Effector memory CD8-positive, alpha-beta T cell (primary cell): Measurements from ENCODE around the gene APOA5.
"Not testable (repeated sequence)": the region's sequence is repeated elsewhere in the genome, so short reads cannot be mapped to it uniquely, and the experiment has no call there.

Source experiments
- ATAC-seq: fragments of 150-1000 bp; cut with Tn5 transposase; replicated peaks from 2 replicates; pipeline ENCODE4 v1.10.0; 2021; ENCODE audit warnings: mild to moderate bottlenecking, moderate library complexity
- DNase-seq, 3 experiments: peaks; one replicate each; pipeline ENCODE4 v3.0.0; 2021
- H3K27ac Mint-ChIP-seq, 2 donors: one replicate each; pipeline ENCODE4 v1.8.0; 2022; ENCODE audit warnings: mild to moderate bottlenecking in 2 of 2, mixed read lengths in 2 of 2, moderate library complexity in 2 of 2
- H3K27me3 Mint-ChIP-seq, 2 donors: one replicate each; pipeline ENCODE4 v1.8.0; 2022; ENCODE audit warnings: mixed read lengths in 2 of 2
- H3K36me3 Mint-ChIP-seq: one replicate; pipeline ENCODE4 v1.8.0; 2022; ENCODE audit warnings: mild to moderate bottlenecking, moderate library complexity, mixed read lengths; ENCODE audit not compliant: insufficient read depth
- H3K4me1 Mint-ChIP-seq, 2 donors: one replicate each; pipeline ENCODE4 v1.8.0; 2022; ENCODE audit warnings: low read depth in 2 of 2, mixed read lengths in 2 of 2
- H3K4me3 Mint-ChIP-seq, 2 donors: one replicate each; pipeline ENCODE4 v1.8.0; 2022; ENCODE audit warnings: mild to moderate bottlenecking in 2 of 2, mixed read lengths in 2 of 2, moderate library complexity in 2 of 2
- H3K9me3 Mint-ChIP-seq, 2 donors: one replicate each; pipeline ENCODE4 v1.8.0; 2022; ENCODE audit warnings: mixed read lengths in 2 of 2

APOA5 gene

DNA sequence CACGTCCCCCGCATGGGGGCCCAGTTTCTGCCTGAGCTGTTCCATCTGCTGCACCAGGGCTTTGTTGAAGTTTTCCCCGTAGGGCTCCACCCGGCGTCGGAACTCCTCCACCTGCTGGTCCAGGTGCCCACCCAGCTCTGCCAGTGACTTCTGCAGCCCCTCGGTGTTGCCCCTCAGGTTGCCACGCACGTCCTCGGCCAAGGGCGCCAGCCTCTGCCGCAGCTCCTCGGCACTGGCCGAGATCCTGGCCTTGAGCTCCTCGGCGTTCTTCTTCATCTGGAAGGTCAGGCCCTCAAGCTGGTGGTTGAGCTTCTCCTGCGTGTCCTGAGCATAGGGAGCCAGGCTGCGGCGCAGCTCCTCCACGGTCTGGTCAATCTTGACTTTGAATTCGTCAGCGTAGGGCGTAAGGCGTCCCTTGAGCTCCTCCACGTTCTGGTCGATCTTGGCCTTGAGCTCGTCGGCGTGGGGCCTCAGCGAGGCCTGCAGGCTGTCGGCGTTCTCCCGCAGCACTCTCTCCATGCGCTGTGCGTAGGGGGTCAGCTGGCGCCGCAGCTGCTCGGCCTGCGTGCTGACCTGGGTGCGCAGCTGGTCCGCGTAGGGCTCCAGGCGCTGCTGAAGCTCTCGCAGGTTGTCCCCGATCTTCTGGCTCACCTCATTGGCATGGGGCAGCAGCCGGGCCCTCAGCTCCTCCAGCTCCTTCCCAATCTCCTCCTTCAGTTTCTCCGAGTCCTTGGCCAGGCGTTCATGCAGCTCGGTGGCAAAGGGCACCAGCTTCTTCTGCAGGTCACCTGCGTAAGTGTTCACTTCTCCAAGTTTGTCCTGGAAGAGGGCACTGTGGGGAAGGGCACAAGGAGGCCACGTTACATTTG is 29.6 kb upstream of the APOA5 start:
- H3K4me1 Mint-ChIP-seq, result no peaks in the 10 kb centered on the region
- H3K27me3 Mint-ChIP-seq, result no peaks in the 10 kb centered on the region

DNA sequence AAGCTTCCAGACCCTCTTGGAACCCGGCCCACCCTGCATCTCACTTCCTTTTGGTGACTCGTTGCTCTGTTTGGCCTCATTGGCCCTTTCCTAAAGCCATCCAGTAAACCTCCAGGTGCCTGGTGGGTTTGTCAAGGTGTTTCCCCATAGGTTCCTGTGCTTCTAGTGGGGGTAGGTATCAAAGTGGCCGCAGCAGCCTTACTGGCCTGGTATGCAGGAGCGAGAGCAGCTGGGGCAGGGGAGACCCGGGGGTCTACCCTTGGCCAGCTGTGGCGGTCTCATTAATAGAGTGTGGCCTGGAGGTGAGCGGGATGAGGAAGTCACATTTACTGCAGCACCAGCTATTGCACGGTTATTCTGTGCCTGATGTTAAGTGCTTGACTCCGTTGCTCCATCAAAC is 27.4 kb upstream of the APOA5 start:
- H3K9me3 Mint-ChIP-seq, result no peaks in the 10 kb centered on the region
- DNase-seq (no peak), ATAC-seq (no peak)
- H3K27me3 Mint-ChIP-seq, result no peaks in the 10 kb centered on the region
- no peak overlapping the region for H3K27ac Mint-ChIP-seq
- no peak overlapping the region for H3K4me3 Mint-ChIP-seq
- H3K4me1 Mint-ChIP-seq, result no peaks in the 10 kb centered on the region
- no peaks in the 10 kb centered on the region for H3K36me3 Mint-ChIP-seq

More for the DNA sequence above, 29.6 kb upstream of the APOA5 start:
- no peaks in the 10 kb centered on the region for H3K9me3 Mint-ChIP-seq
- H3K36me3 Mint-ChIP-seq, result no peaks in the 10 kb centered on the region
- H3K4me3 Mint-ChIP-seq, result no peak overlapping the region
- ATAC-seq, result no peak
- no peak for DNase-seq
- peak overlapping the region in 1 of 2 donors; percentile 60 for H3K27ac Mint-ChIP-seq

DNA sequence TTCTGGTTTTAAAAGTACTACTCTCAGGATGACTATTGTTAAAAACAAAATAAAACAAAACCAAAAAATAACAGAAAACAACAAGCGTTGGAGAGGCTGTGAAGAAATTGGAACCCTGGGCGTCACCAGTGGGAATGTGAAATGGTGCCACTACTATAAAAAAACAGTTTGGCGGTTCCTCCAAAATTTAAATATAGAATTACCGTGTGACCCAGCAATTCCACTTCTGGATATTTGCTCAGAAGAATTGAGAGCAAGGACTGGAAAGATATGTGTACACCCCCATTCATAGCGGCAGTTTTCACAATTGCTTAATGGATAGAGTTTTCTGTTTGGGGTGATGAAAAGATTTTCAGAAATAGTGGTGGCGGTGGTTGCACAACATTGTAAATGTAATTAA is 22.8 kb upstream of the APOA5 start:
- Mint-ChIP-seq H3K27me3 (no peaks in the 10 kb centered on the region), H3K9me3 (no peaks in the 10 kb centered on the region), H3K4me1 (no peaks in the 10 kb centered on the region), H3K36me3 (no peaks in the 10 kb centered on the region), H3K4me3 (no peak overlapping the region), H3K27ac (no peak overlapping the region)
- no peak for ATAC-seq
- DNase-seq, result no peak

DNA sequence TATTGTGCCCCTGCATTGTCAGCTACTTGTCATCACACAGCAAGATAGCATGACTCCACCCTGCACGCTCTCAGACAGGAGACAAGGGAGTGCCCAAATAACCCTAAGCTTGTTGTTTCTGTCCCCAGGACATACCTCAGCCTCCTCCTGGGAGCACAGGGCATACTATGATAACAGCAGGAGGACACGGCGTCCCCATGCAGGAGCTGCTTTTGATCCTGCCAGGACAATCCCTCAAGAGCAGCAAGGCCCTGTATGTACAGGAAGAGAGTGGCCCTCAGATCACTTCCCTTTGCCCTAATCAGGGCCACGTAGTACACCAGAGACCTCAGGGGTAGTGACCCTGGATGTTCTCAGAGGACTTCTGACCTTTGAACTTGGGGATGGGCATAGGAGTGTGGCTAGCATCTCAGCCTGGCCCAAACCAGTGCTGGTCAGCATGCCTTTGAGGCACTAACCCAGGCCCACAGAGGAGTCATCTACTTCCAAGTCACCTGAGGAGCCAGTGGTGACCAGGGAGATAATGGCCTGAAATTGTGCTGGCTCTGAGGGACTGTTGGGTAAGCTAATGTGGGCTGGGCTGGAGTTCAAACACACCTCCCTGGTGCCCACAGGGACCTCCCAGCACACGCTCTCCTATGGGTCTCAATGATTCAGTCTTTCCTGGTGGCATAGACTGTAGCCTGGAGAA is 22.2 kb upstream of the APOA5 start:
- Mint-ChIP-seq H3K36me3 (no peaks in the 10 kb centered on the region), H3K27me3 (peaks cover 0 to 3% of the 10 kb centered on the region in 2 donors), H3K9me3 (no peaks in the 10 kb centered on the region), H3K4me3 (no peak overlapping the region), H3K4me1 (no peaks in the 10 kb centered on the region), H3K27ac (no peak overlapping the region)
- DNase-seq (no peak), ATAC-seq (no peak)

DNA sequence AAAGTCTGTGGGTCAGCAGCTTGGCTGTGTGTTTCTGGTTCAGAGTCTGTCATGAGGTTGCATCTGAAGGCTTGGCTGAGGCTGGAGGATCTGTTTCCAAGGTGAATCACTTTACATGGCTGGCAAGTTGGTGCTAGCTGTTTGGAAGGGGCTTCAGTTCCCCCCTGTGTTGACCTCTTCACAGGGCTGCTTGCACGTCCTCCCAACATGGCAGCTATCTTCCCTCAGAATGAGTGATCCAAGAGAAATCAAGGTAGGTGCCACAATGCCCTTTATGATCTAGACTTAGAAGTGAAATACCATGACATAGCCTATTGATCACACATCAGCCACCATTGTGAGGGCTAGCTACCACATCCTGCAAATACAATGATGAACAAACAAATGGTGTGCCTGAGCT is 21.5 kb upstream of the APOA5 start:
- no peak for ATAC-seq
- DNase-seq, result no peak
- no peaks in the 10 kb centered on the region for H3K4me1 Mint-ChIP-seq
- no peaks in the 10 kb centered on the region for H3K9me3 Mint-ChIP-seq
- no peak overlapping the region for H3K27ac Mint-ChIP-seq
- no peak overlapping the region for H3K4me3 Mint-ChIP-seq
- peaks cover 0 to 10% of the 10 kb centered on the region in 2 donors for H3K27me3 Mint-ChIP-seq
- H3K36me3 Mint-ChIP-seq, result no peaks in the 10 kb centered on the region

DNA sequence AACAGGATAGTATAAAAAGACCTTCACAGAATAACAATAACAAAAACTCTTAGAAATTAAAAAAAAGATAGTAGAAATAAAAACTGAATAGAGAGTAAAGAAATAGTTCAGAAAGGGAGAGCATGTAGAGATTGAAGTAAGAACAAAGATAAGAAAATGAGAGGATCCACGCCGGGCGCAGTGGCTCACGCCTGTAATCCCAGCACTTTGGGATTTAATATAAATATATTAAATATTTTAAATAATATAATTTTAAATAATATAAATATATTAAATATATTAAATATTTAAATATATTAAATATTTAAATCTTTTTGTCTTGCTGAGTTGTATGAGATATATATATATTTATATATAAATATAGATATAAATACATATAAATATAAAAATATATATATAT is 20.4 kb upstream of the APOA5 start:
- no peaks in the 10 kb centered on the region for H3K4me1 Mint-ChIP-seq
- no peak overlapping the region for H3K4me3 Mint-ChIP-seq
- no peak overlapping the region for H3K27ac Mint-ChIP-seq
- ATAC-seq (no peak), DNase-seq (no peak)
- H3K36me3 Mint-ChIP-seq, result no peaks in the 10 kb centered on the region
- no peaks in the 10 kb centered on the region for H3K9me3 Mint-ChIP-seq
- peaks cover 0 to 15% of the 10 kb centered on the region in 2 donors for H3K27me3 Mint-ChIP-seq

DNA sequence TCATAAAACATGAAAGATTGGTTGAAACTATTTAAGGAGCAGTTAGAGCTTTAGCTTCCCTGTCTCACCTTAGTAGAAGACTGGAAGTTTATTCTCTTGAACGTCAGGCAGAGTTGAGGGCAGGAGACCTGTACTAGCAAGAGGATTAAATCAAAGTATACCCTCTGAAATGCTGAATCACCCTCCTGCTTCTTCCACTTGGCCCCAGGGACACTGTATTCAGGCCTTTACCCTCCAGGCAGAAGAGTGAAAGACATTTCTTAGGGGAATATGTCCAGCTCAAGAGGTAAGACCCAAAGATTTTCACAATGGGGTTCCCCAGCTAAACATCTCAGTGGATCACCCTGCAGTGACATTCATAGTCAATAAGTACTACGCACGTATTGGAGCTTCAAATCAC is 19.5 kb upstream of the APOA5 start:
- ATAC-seq (no peak), DNase-seq (no peak)
- Mint-ChIP-seq H3K27ac (no peak overlapping the region), H3K4me3 (no peak overlapping the region), H3K27me3 (peaks cover 0 to 15% of the 10 kb centered on the region in 2 donors), H3K36me3 (no peaks in the 10 kb centered on the region), H3K4me1 (no peaks in the 10 kb centered on the region), H3K9me3 (no peaks in the 10 kb centered on the region)

DNA sequence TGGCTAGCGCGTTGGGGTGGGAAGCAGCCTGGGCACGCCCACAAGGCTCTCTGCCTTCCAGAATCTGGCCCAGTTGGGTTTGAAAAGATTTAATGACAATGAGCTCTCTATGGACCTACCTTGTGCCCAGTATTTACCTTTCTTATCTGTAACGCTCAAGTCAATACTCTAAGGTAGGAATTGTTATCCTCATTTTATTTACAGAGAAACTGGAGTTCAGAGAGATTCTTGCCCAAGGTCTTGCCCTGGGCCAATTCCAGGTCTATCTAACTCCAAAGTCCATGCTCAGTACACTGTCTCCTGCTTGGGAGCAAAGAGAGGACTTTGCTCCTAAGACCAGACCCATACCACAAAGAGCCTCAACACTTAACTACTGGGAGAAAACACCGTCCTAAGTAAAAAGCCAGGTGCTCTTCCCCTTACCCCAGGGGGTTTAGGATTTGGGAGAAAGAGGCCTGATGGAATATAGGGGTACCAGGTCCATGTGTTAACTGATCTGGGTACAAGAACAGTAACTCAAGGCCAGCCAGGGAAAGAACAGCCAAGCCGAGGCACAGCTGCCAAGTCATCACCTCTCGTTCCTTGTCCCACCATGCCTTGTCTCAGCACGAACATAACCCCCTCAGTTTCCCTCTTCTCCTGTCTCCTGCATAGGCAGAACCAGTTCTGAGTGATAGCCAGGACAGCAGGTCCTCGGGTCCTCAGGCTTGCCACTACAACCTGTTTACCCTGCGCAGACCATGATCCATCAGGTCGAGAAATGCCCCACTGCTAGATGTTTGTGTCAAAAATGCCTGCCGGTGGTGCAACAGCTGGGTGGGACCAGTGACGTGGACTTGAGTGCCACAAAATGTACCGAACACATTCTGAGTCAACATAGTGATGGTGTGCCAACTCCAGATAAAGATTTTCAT is 16.8 kb upstream of the APOA5 start:
- H3K27ac Mint-ChIP-seq, result no peak overlapping the region
- no peak overlapping the region for H3K4me3 Mint-ChIP-seq
- H3K36me3 Mint-ChIP-seq, result no peaks in the 10 kb centered on the region
- H3K9me3 Mint-ChIP-seq, result no peaks in the 10 kb centered on the region
- peaks cover 0 to 15% of the 10 kb centered on the region in 2 donors for H3K27me3 Mint-ChIP-seq
- ATAC-seq (no peak), DNase-seq (no peak)
- H3K4me1 Mint-ChIP-seq, result no peaks in the 10 kb centered on the region

DNA sequence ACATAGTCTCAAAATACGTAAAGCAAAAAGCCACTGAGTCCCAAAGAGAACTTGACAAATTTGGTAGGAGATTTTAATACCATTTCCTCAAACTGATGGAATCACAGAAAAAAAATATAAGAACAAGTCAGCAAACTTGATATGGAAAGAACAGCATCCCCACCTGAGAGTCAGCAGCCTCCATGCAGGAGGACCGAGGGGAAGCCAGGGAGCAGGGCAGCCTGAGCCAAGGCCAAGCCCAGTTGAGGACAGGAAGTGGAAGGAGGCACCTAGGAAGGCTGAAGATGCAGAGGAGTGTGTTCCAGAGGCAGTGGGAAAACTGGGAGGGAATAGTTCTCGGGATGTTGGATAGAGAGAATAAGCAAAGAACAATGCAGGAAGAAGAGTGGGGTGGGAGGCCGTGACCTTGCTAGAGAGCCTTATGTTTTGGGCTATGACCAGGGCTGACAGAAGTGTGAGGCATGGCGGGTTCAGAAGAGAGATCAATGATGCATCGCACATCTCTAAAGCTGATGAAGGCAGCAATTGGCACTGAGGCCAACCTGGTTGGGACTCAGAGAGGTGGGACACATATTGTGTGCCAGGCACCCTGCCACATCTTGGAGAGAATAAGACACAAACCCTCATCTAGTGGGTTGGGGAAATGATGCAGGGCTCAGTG is 16.1 kb upstream of the APOA5 start:
- no peak overlapping the region for H3K27ac Mint-ChIP-seq
- H3K9me3 Mint-ChIP-seq, result no peaks in the 10 kb centered on the region
- H3K4me1 Mint-ChIP-seq, result no peaks in the 10 kb centered on the region
- DNase-seq (no peak), ATAC-seq (no peak)
- no peaks in the 10 kb centered on the region for H3K36me3 Mint-ChIP-seq
- H3K4me3 Mint-ChIP-seq, result no peak overlapping the region
- H3K27me3 Mint-ChIP-seq, result peaks cover 0 to 15% of the 10 kb centered on the region in 2 donors

DNA sequence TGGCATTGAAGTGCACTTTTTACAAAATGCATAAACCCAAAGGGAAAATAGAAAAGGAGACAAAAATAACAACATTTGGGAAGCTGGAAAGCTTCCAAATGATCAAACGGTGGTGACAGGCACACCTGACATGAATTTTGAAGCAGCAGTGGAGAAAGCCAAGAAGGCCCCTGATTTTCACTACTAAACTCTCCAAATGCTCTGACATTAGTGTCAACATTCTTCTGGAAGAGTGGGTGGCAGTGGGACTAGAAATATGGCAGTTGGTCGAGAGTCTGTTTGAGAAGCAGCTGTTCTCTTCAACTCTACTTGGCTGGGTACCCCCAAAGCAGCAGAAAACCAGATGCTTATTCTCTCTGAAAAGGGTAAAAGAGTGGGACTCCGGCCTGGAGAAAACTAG is 12.3 kb upstream of the APOA5 start:
- H3K27ac Mint-ChIP-seq, result no peak overlapping the region
- H3K4me1 Mint-ChIP-seq, result no peaks in the 10 kb centered on the region
- peaks cover 11 to 23% of the 10 kb centered on the region in 2 donors for H3K27me3 Mint-ChIP-seq
- DNase-seq, result no peak
- ATAC-seq, result no peak
- no peaks in the 10 kb centered on the region for H3K9me3 Mint-ChIP-seq
- no peak overlapping the region for H3K4me3 Mint-ChIP-seq
- H3K36me3 Mint-ChIP-seq, result no peaks in the 10 kb centered on the region

DNA sequence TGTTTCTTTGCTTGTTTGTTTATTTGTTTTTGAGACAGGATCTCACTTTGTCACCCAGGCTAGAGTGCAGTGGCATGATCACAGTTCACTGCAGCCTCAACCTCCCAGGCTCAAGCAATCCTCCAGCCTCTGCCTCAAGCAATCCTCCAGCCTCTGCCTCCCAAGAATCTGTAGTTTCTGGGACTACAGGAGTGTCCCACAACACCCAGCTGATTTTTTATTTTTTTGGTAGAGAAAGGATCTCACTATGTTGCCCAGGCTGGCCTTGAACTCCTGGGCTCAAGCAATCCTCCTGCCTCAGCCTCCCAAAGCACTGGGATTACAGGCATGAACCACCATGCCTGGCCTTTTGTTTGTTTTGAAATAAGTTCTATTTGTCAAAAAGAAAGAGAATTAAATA is 10.0 kb upstream of the APOA5 start:
- H3K27ac Mint-ChIP-seq, H3K36me3 Mint-ChIP-seq, ATAC-seq, DNase-seq, H3K4me1 Mint-ChIP-seq, H3K4me3 Mint-ChIP-seq, H3K9me3 Mint-ChIP-seq: not testable (repeated sequence)
- peaks cover 10 to 11% of the 10 kb centered on the region in 2 donors for H3K27me3 Mint-ChIP-seq

DNA sequence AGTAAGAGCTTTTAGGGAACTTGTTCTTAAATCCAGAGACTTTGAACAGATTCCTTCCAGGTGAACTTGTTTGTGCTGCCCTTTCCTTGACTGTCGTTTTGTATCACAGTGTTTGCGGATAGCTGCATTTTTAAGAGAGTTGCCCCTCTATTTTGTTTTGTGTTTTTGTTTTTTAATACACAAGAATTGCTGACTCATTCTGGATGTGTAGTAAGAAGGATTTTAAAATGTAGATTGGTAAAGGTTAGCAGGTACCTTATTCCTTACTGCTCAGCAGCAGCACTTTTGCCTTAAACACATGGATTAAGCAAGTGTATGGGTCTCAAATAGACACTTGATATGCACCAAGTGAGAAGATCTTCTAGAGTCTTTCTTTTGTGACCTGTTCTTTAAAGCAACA is 8.9 kb upstream of the APOA5 start:
- H3K4me3 Mint-ChIP-seq, result no peak overlapping the region
- H3K27ac Mint-ChIP-seq, result no peak overlapping the region
- H3K36me3 Mint-ChIP-seq, result no peaks in the 10 kb centered on the region
- ATAC-seq, result no peak
- H3K27me3 Mint-ChIP-seq, result peaks cover 10 to 11% of the 10 kb centered on the region in 2 donors
- H3K9me3 Mint-ChIP-seq, result no peaks in the 10 kb centered on the region
- DNase-seq, result no peak
- H3K4me1 Mint-ChIP-seq, result no peaks in the 10 kb centered on the region

DNA sequence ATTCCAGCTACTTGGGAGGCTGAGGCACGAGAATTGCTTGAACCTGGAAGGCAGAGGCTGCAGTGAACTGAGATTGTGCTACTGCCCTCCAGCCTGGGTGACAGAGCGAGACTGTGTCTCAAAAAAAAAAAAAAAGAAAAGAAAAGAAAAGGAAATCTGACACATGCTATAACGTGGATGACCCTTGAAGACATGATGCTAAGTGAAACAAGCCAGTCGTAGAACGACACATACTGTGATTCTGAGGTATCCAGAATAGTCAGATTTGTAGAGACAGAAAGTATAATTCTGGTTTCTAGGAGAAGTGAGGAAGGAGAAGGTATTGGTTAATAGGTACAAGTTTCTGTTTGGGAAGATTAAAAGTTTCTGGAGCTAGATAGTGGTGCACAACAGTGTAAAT is 6.7 kb upstream of the APOA5 start:
- ATAC-seq (no peak), DNase-seq (no peak)
- Mint-ChIP-seq H3K4me1 (no peaks in the 10 kb centered on the region), H3K27me3 (peaks cover 10 to 11% of the 10 kb centered on the region in 2 donors), H3K9me3 (no peaks in the 10 kb centered on the region), H3K27ac (no peak overlapping the region), H3K4me3 (no peak overlapping the region), H3K36me3 (no peaks in the 10 kb centered on the region)
